ENCODE measurements around the gene SECTM1.

DNA sequence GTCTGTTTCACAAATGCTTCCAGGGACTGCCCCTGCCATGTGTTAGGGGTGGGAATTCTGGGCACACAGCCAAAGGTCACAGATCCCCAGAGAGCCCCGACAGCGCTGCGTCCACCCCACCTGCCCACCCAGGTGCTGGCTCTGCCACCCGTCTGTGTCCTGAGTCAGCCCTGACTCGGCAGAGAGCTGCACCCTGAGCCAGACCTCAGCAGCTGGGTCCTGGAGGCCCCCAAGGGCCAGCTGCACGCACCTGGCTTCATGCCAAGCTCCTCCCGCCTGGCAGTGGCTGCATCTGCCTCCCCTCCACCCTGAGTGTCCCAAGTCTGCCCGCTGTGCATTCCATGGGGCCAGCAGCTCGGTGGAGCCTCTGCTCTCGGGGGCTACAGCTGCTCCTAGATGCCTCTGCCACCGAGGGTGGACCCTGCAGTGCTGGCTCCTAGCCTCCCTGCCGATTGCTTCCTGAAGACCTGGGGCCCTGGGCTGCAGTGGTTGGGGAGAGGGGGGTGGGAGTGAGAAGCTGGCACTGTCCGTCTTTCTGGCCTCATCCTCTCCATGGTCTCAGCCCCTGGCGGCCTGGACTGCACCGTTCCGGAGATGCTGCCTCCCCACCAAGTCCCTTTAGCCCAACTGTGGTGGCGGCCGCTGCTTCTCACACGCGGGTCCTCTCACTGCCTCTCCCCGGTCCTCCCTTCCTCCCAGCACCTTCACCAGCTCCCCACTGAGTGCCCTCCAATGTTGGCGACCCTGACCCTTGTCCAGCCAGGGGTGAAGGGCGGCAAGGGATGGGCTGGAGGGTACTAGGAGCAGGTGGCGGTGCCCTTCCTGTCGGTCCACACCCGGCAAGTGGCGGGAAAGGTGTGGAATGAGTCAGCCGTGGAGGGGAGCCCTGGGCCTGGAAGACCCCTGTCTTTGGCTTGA, 3.0 kb downstream of the SECTM1 start:
- TF ChIP-seq TOX (CRISPR knock-in tag; IDR thresholded peaks at IDR 0.05; ENCODE audit: borderline replicate concordance) (no peak), BACH2 (CRISPR knock-in tag; IDR thresholded peaks at IDR 0.05; ENCODE audit: borderline replicate concordance) (no peak), ZC3H10 (CRISPR knock-in tag; IDR thresholded peaks at IDR 0.05) (no peak), ZFP3 (CRISPR knock-in tag; IDR thresholded peaks at IDR 0.05) (no peak), ARNTL (CRISPR knock-in tag; IDR thresholded peaks at IDR 0.05; ENCODE audit: borderline replicate concordance, low read depth) (no peak), GLIS3 (CRISPR knock-in tag; IDR thresholded peaks at IDR 0.05) (no peak), ESRRG (CRISPR knock-in tag; IDR thresholded peaks at IDR 0.05) (no peak), ISL1 (CRISPR knock-in tag; IDR thresholded peaks at IDR 0.05) (no peak), RARB (CRISPR knock-in tag; IDR thresholded peaks at IDR 0.05) (no peak), ZFP30 (CRISPR knock-in tag; IDR thresholded peaks at IDR 0.05) (no peak), ZNF8 (CRISPR knock-in tag; IDR thresholded peaks at IDR 0.05) (no peak), ZNF70 (CRISPR knock-in tag; IDR thresholded peaks at IDR 0.05) (no peak)
- TF ChIP-seq, protein P1, sequence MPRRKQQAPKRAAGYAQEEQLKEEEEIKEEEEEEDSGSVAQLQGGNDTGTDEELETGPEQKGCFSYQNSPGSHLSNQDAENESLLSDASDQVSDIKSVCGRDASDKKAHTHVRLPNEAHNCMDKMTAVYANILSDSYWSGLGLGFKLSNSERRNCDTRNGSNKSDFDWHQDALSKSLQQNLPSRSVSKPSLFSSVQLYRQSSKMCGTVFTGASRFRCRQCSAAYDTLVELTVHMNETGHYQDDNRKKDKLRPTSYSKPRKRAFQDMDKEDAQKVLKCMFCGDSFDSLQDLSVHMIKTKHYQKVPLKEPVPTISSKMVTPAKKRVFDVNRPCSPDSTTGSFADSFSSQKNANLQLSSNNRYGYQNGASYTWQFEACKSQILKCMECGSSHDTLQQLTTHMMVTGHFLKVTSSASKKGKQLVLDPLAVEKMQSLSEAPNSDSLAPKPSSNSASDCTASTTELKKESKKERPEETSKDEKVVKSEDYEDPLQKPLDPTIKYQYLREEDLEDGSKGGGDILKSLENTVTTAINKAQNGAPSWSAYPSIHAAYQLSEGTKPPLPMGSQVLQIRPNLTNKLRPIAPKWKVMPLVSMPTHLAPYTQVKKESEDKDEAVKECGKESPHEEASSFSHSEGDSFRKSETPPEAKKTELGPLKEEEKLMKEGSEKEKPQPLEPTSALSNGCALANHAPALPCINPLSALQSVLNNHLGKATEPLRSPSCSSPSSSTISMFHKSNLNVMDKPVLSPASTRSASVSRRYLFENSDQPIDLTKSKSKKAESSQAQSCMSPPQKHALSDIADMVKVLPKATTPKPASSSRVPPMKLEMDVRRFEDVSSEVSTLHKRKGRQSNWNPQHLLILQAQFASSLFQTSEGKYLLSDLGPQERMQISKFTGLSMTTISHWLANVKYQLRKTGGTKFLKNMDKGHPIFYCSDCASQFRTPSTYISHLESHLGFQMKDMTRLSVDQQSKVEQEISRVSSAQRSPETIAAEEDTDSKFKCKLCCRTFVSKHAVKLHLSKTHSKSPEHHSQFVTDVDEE (CRISPR knock-in tag; IDR thresholded peaks at IDR 0.05): no peak
- TF ChIP-seq, protein P2, sequence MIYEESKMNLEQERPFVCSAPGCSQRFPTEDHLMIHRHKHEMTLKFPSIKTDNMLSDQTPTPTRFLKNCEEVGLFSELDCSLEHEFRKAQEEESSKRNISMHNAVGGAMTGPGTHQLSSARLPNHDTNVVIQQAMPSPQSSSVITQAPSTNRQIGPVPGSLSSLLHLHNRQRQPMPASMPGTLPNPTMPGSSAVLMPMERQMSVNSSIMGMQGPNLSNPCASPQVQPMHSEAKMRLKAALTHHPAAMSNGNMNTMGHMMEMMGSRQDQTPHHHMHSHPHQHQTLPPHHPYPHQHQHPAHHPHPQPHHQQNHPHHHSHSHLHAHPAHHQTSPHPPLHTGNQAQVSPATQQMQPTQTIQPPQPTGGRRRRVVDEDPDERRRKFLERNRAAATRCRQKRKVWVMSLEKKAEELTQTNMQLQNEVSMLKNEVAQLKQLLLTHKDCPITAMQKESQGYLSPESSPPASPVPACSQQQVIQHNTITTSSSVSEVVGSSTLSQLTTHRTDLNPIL (CRISPR knock-in tag; IDR thresholded peaks at IDR 0.05; ENCODE audit: low read depth): no peak
